ENCODE data around the gene SPRY1.

GRCh38 chr4:123365412-123365811, 31.2 kb upstream of the SPRY1 start:
- no peak for TF ChIP-seq CTCF (IDR thresholded peaks at IDR 0.05)
- no peak for TF ChIP-seq POLR2A (IDR thresholded peaks at IDR 0.05)
